NCI-H2107 treated with DMSO at 0.1 percent for 48 hours (cell line): Measurements from ENCODE around the gene COL4A1.

Experiments used
- DNase-seq: peaks from one replicate; lab custom pipeline; 2025; ENCODE audit not compliant: unreplicated experiment; lab: John Stamatoyannopoulos, UW

The COL4A1 gene

DNA sequence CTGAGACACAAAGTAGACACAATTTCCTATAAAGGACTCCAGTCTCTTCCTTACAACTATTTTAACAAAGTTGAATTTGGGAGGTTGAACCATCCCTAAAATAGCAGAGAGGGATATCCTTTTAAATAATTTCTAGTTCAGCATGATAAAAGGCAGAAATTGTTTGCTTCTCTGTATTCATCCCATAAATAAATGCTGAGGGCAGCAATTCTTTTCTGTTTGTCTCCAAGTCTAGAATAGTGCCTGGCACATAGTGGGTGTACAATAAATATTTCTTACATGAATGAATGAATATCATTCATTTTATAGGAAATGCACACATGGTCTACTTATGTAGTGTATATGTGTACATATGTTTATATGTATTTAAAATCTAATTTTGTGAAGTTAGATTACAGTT, 12.3 kb downstream of the COL4A1 start:
- no peak for DNase-seq

DNA sequence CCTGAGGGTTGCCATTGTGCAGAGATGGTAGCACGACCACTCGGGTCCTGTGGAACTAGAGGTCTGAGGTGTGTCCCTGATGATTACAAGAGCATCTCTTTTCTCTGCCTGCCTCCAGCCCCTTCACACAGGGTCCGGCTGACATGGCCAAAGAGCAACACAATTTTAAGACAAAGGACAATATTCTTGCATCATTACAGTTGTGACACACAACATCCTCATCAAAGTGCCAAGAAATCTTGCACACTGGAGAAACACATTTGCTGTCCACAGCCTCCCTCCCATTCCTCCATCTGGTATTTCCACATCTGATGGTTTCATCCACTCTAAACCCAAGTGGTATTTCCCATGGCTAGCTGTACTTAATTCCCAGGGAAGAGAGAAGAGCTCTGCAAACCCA, 12.8 kb downstream of the COL4A1 start:
- no peak for DNase-seq

DNA sequence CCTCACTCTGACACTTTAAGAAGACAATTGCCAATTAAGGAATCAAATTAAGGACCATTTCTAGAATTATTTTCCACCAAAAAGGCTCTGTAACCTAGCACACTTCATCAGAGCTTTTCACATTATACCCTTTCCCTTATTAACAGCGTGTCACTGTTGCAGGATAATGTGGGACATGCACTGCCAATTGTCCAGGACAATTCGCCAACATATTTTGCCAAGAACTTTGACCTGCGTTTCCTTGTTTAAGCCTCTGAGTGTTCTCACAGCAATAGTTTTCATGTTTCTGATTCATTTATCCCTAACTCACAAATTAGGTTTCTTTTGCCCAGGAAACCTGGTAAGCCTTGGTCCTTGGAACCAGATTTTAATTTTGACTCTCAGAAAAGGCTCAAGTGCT, 13.3 kb downstream of the COL4A1 start:
- no peak for DNase-seq

DNA sequence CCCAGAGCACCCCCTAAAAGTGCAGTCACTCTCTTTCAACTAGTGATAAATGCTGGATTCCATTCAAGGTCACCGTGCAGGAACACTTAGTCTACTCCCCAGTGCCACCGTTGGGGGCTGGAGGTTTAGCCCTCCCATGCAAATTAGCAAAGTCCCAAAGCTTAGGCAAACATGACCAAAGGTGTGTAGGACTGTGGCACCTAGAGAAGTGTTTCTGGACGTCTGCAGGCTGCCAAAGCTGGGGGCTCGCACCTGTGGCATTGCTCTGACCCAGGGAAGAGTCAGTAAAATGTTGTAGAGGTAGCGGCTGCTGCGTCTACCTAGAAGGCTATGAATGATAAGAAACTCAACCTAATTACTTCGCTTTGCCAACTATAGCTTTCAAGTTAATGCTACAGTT, 13.9 kb downstream of the COL4A1 start:
- DNase-seq, result no peak

DNA sequence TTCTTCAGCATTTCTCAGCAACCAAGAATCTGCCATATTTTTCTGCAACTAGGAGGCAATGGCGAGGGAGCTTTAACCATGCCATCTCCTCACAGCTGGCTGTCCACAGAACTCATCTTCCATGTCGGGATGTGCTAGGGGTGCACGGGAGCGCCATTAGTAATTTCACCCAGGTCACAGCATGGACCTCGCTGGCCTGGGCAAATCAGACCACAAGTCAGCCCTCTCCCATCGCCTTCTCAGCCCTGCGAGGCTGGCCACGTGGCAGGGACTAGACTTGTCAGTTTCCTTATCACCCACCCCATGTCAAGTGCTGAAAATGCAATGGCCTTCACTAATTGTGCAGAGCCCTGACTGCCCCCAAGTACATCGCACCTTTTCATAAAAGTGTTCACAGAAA, 15.7 kb downstream of the COL4A1 start:
- DNase-seq, result no peak

DNA sequence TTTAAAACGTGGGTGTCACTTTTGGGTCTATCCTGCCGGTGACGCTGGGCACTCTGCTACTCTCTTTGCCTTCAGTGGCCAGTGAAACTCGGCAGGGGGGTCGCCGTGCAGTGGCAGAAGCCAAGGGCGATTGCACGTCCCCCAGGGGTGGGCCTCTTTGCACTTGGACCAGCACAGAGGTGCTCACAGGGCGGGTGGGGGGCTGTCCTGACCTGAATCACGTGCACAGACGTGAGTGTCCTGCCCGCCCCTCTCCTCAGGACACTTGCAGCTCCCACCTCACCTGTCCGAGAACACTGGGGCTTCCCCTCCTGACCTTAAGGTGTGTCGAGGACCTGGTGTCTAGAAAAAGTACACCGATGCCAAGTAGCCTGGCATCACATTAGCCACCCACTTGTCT, 16.1 kb downstream of the COL4A1 start:
- DNase-seq, result no peak

DNA sequence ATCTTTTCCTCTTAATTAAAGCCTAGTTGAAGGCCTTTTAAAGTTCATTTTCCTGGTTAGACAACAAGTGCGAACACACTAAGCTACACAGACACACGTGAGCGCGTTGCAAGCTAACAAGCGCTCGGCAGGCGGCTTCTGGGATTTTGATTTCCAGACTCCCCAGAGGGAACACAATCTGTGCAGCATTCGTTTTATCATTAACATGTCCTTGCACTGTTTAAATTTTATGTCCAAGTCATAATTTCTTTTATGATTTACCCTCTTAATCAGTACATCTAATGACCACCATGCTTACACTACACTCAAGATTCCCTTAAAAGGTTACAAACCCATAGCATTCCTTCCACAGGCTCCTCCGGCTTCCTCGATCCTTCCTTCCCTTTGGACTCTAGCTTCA, 16.8 kb downstream of the COL4A1 start:
- no peak for DNase-seq

DNA sequence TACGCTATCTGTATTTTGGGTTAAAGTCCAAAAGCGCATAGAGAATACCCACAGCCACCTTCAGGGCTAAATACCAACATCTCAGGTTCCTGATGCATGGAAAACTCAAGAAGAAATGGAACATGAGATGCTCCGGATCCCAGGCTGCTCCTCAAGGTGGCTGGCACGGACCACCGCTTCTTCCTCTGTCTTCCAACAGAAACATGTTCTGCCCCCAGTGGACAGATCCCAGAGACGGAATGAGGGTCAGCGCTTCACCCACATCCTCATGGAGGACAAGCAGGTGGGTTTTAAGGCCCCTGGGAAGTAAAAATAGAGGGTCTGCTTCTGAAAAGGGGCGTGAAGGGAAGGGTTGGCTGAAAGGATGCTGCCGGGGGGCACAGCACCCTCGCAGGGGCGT, 17.3 kb downstream of the COL4A1 start:
- no peak for DNase-seq

DNA sequence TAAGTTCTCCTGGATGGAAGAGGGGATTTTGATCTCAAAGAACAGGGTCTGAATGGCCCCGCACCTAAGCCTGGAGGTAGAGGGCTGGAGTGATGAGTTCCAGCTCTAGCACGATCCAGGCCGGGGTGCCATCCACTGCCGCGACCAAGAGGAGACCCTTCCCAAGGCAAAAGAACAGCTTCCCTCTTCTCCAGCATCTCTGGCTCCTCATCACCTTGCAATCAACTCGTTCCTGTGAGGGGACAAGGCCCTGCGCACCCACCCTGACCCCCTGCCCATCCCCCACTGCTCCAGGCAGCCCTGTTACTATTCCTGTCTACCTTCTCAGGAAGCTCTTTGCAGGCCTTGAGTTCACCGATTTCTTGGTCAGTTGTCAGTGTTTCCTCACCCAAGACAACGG, 17.8 kb downstream of the COL4A1 start:
- DNase-seq, result no peak

DNA sequence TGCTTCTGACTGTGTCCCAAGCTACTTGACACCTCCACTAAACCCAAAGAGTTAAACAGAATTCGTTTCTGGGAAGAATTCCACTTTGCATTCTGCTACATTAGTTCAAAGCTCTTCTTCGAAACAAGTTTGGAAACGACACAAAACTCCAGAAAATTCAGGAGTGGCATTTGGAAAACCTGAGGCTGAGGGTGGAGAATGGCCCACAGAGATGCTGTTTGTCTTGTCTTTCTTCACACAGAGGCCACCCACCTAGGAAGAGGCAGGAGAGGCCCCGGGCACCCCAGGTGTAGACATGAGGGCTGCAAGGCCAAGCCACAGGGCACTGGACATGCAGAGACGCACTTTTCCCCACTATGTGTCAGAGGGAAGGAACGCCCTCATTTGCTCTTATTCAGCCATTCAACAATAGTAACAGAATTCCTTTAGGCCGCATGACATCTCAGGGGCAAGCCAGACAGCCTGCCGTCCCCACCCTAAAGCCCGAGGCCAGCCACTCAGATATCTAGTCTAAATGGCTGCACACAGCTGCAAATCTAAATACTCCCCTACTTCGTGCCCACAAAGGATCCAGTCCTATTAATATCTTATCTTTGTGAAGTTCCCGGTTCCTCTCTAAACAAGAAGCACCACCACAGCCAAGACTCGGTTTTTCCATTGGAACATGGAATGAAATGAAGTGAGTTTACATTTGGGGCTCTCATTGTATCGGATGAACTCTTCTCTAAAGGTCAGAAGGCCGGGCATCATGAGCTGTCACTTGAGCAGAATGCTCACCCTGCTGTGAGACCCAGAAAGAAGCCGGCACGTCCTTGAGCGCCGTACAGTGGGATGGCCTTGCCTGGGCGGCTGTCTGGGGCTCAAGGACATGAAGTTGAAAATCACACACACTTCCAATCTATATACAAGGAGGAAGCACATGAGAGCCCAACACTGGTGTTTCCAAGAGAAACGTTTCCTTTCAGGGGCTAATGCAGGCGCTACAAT, 19.8 kb downstream of the COL4A1 start:
- DNase-seq, result no peak

DNA sequence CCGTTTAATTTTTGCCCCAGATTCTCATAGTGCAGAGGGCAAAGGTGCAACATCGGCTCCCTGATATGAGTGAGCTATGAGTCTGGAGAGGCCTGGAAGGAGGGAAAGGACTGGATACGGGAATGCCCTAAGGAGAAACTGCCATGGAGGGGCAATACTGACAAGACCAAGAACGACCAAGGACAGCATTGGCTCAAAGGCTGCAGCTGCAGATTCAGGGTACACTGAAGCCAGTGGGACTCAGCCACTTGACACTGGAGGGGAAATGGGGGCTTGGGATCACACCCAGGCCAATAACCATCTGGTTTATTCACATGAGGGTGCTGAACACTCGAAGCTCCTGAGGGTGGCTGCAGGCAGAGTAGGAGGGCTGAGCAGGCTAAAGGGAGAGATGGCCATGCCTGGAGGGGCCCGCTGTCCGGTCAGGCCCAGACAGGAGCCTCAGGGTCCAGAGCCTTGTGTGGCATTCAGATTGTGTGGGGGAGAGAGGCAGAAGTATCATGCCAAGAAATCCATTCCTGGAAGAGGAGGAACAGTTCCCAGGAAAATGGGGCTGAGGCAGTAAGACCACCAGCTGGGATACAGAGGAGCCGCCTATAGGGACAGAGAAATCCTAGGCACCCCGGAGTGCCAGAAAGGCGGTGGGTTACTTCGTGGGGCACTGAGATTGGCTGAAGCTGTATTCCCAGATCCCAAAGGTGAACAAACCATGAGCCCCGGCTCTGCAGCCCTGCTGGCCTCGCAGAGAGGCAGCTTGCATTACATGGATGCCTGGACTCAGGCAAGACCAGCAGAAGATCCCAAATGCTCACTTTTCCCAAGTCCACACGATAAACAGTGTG, 20.7 kb downstream of the COL4A1 start:
- DNase-seq, result no peak

DNA sequence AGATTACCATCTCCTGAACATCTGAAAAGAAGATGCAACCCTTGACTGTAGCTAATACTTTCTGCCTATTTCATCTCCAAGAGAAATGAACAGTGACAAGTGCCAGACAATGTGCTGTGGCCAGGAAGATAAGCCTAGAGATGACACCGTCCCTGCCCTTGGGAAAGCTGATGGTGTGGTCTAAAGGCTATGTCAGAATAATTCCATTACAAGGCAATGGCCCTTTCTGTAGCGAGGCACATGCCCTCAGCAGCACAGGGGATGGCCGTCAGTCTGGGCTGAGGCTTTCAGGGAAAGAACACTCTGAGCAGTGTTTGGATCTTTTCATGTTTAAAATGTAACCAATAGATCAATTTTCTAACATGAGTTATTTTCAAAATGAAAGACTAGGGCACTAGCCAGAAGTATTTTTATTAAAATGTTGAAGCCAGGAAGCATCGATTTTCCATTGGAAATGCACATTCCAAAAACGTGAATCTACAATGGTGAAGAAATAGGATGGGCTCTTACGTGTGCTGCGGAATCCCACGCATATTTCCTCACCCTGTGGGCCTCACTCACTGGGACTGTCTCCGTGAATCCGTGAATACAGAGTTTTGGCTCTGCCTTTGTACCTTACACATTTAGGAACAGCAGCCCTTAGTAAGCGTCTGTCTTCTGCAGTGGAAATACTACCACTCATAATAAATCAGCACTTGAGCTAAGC, 22.0 kb downstream of the COL4A1 start:
- DNase-seq, result no peak

DNA sequence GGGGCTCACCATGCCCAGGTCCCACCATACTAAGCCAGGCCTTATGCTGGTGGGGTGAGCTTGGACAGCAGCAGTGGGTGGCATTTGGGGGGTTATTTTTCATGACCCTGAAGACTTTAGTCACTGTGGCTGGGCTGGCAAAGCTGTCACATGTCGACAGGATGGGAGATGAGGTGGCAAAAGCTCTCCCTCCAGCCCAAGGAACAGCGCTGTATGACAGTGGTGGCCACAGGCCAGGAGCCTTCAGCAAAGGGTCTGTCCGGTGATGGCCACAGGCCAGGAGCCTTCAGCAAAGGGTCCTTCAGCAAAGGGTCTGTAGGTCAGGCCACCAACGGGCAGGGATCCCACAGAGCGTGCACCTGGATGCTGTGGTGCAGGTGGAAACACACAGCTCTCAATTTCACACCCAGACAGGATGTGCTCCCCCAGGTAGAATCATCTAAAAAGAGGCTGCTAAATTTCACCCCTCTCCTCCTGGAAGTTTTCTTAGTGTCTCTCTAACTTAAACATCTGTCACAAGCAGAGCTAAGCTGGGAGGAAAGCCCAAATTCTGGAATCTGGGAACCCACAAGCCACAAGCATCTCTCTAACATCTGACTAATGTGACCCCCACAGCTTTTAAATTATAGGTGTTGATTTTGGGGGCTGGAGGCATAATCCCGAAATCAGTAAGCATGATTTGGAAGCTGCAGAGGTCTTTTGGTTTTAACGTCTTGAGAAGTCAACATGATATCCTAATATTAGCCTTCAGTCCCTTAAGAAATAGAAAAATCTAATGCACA, 23.0 kb downstream of the COL4A1 start:
- DNase-seq, result no peak

DNA sequence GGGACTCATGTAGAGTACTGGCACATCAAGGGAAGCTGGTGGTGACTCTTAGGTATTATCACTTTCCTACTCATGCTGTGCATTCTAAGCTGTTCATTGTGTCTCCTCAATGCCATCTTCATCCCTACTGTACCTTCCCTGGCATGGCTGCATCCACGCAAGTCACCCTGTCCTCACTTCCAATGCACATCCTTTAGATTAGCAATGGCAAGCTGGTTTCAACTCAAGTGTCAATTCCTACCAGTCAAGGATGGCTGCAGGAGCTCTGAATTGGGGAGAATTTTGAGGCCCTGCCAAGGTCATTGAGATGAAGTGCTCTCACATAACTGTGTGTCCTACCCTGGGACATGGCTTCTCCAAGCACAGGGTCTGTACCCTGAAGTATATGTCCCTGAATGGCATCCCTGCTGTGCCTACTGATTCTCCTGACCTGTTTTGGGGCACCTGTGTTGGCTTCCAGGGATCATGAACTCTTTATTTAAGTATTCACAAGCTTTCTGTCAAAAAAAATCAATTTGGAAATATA, 24.6 kb downstream of the COL4A1 start:
- DNase-seq, result no peak

DNA sequence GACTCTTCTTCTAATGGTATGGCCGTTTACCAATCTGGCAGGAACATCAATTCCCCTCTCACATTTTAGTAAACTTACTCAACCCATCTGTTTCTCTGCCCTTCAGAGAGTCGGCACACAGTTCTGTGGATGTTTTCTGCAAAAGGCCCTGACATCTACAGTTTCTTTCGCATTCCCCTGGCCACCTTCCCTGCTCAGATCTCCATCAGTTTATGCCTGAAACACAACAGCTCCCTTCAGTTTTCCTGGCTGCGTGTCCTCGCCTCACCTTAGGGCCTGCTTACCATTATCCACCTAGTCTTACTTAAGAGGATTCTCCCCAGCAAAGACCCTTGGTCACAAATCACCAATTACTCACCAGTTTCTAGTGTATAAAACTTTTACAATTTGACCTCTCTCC, 25.2 kb downstream of the COL4A1 start:
- no peak for DNase-seq

DNA sequence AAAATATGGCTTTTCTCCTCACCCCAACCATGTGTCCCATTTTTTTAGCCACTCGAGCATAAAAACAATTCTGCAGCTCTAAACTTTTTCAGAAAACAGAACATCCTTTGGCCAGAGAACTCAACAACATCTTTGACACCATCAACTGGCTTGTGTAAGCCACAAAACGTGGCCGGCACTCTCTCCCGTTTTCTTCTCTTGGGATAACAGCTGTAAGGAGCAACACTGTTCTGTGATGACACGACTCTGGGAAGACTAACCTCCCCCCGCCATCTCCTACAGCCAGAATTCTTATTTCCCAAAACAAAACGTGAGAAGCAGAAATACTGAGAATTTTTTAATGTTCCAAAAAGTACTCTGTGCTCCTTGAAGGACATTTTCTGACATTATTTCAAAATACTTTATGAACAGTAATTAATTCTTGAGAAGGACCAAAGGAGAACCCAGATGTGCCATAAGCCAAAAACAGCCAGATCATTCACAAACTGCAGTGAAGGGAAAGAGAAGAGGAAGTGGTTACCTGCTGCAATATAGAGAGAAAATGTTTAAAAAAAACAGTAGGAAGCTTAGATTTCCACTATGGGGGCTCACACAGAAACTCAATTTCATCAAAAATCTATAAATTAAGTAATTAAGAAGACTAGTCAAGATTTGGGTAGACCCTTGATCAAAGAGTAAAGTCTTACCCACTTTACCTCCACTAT, 25.8 kb downstream of the COL4A1 start:
- DNase-seq, result no peak

DNA sequence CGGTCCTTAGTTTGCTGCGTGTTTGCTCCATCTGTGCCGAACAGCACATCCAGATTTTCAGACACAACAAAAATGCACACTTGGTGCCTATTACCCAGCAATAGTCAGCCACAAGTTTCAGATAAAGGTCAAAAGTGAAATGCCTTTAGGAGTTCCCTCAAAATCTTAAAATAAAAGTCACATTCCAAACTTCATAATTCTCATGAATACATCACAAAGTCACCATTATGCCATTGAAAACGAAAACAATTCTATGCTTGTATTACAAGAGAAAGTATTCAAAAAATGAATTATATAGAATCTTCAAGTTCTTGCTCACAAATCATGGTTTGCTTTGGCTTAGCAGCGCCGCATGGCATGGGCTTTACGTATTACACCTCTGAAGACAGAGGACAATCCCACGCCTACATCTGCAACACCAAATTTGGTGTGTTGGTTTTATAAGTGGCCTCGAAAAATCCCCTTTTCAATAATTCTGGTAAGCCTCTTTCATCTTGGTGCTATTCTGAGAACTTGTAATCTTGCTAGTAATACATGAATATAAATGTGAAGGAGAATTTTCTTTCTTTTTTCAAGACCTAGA, 26.6 kb downstream of the COL4A1 start:
- no peak for DNase-seq

DNA sequence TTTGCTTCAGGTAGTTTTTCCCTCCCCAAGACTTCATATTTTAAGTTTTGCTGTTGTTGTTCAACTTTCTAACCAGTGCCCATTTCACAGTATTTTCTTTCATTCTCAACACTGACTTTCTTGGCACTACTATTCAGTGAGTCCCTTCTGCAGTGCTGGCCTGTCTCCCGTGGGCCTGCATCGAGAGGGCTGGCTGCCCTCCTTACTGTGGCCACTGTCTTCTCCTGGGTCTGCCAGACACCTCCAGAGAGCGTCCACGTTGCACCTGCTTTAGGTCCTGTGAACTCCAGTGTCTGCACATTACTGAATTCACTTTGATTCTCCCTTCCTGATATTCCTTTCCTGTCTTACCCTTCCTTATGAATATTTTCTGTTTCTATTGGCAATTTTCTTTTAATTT, 27.3 kb downstream of the COL4A1 start:
- no peak for DNase-seq

DNA sequence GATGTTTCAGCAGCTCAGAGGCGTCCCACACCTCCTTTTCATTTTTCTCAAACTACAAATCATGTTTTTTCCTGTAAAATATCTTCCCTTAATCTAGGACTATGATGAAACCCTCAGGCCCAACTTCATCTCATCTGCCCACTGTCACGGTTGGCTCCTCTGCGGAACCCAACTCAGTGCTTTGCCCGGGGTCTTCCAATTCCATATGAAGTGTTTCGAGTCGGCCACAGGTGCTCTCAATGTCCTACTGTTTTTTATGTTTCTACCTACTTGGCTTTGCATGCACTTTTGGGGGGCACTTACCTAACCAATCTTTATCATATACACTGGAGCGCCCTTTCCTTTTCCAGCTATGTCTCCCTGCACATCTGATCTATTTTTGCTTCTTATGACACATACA, 28.1 kb downstream of the COL4A1 start:
- DNase-seq, result no peak
